Activated CD4-positive, alpha-beta T cell treated with anti-CD3 and anti-CD28 coated beads for 1 hour (primary cell): Measurements from ENCODE around the gene PXMP4.
"Not testable (repeated sequence)": the region's sequence is repeated elsewhere in the genome, so short reads cannot be mapped to it uniquely, and the experiment has no call there.

ENCODE experiments used
- DNase-seq: peaks from one replicate; pipeline ENCODE4 v3.0.0-alpha.2; 2020

Gene PXMP4

GRCh38 chr20:33719989-33720709, at the start of gene PXMP4:
Gene PXMP4 (minus strand): TSS chr20:33720310. CDS start chr20:33720207, 103 bp downstream.
- DNase-seq = peak; percentile 78

DNA sequence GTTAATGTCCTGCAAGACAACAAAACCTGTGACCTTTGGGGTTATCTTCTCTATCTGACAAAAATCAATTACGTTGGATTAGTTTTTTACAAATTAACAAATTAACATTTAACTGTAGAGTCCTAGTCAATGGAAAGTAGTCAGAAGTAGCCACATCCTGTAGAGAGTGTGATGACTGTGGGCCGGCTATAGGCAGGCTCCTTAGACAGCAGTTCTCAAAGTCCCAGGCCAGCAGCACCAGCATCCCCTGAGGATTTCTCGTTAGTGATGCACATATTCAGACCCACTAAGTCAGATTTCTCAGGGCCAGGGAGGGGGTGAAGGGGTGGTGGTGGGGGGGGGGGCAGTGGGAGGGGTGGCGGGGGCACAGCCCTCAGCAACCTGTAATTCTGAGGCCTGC, 48.9 kb upstream of the PXMP4 start:
- no peak for DNase-seq

DNA sequence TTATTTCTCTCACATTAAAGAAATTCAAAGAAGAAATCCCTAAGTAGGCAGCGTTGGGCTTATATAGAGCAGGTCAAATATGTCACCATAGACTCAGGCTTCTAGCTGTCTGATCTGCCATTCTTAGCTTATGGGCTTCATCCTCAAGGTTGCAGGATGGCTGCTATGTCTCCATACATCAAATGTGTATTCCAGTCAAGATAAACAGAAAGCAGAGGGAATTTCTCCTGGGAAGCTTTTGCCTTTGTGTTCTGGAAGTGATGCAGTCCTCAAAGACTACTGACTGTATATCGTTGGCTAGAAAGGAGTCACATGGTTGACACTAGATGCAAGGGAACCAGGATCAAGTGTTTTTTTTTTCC, 47.6 kb upstream of the PXMP4 start:
- DNase-seq = no peak

DNA sequence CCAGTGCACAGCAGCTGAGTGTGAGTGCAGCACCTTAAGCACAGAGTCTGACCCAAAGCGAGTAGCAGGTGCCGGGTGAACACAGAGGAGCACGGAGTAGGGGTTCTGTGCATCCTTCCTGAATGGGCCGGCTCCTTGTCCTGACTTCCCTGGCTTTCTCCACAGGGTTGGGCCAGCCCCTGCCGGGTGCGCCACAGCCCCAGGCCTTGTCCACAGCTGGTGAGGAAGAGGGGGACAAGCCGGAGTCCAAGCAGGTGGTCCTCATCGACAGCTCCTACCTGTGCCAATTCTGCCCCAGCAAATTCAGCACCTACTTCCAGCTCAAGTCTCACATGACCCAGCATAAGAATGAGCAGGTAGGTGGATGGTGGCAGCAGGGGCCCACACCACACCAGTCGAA, 46.6 kb upstream of the PXMP4 start:
- no peak for DNase-seq

DNA sequence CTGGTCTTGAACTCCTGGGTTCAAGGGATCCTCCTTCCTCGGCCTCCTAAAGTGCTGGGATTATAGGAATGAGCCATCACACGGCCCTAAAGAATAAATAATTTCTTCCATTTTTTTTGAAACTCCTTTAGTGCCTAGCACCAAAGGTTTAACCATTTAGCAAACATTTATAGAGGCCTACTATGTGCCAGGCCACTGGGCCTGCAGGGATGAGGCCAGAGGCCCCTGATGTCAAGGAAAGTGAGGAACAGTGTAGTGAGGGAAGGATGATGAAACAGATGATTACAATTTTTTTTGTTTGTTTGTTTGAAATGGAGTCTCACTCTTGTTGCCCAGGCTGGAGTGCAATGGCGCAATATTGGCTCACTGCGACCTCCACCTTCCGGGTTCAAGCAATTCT, 45.5 kb upstream of the PXMP4 start:
- no peak for DNase-seq

- no peak for DNase-seq
Observed at GRCh38 chr20:33765099-33765498, 45.0 kb upstream of the PXMP4 start.

GRCh38 chr20:33761698-33762250, 41.7 kb upstream of the PXMP4 start:
- no peak for DNase-seq

DNA sequence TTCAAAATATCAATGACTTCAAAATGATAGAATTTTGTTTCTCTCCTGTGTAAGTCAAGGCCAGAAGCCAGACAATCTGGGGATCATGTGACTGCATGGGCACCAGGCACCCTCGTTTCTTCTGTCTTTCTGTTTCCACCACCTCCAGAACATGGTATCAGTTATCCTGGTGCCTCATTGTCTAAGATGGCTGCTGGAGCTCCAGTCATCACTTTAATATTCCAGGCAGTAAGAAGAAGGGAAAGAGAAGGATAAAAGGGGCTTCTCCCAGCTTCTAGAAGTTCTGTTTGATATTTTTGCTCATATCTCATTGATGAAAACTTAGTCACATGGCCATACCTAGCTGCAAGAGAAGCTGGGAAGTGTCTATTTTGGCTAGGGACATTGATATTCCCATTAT, 37.3 kb upstream of the PXMP4 start:
- no peak for DNase-seq

GRCh38 chr20:33757046-33757445, 36.9 kb upstream of the PXMP4 start:
- no peak for DNase-seq

DNA sequence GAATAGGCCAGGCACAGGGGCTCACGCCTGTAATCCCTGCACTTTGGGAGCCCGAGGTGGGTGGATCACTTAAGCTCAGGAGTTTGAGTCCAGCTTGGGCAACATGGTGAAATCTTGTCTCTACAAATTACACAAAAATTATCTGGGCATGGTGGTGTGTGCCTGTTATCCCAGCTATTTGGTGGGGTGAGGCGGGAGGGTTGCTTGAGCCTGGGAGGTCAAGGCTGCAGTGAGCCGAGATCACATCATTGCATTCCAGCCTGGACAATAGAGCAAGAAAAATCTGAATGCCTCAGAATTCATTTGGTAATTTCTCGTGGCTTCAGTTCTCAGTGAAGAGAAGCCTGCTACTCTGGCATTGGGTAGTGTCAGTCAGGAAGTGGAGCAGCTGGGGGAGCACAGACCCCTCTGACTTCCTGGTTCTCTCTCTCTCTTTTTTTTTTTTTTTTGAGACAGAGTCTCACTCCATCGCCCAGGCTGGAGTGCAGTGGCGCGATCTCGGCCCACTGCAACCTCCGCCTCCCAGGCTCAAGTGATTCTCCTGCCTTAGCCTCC, 35.9 kb upstream of the PXMP4 start:
- DNase-seq = not testable (repeated sequence)

DNA sequence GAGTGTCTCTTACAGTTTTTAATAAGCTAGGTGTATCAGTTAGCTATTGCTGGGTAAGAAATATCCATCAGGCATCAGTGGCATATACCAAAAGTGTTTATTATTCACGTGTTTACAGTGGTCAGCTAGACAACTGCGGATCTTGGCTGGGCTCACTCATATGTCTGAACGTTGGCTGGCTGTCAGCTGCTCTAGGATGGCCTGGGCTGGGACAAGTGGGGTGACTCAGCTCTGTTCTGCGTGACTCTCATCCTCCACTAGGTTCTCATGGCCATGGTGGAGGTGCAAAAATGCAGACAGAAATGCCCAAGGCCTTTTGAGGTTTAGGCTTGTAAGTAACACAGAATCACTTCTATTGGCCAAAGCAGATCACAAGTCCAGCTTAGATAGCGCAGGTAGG, 33.7 kb upstream of the PXMP4 start:
- DNase-seq = no peak

DNA sequence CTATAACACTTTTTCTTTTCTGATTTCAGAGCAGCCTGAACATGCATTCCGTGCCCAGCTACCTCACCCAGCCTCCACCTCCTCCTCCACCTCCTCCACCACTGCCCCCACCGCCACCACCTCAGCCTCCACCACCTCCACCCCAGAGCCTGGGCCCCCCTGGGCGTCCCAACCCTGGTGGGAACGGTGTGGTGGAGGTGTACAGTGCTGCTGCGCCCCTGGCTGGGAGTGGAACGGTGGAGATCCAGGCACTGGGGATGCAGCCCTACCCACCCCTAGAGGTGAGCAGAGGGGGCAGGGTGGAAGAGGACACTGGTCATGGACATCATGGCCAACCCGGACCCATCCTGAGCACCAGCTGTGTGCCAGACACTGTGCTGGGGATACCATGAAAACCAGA, 33.0 kb upstream of the PXMP4 start:
- no peak for DNase-seq

GRCh38 chr20:33751775-33752174, 31.7 kb upstream of the PXMP4 start:
- DNase-seq = no peak

DNA sequence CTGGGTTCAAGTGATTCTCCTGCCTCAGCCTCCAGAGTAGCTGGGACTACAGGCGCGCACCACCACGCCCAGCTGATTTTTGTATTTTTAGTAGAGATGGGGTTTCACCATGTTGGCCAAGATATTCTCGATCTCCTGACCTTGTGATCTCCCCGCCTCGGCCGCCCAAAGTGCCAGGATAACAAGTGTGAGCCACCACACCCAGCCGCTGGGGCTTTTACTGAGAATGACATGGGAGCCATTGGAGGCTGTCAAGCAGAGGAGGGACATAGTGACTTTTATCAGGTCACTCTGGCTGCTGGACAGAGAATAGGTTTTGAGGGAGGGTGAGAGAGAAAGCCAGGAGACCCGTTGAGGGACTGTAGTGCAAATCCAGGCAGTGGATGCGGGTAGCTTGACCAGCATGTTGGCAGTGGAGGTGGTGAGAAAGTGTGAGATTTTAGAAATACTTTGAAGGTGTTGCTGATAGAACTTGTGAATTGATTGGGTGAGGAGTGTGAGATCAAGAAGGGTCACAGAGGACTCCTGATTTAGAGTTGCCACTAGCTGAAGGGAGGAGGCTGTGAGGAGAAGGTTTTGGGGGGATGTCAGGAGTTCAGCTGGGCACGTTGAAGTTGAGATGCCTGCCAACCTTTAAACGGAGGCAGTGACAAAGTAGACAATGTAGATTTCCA, 26.4 kb upstream of the PXMP4 start:
- no peak for DNase-seq

DNA sequence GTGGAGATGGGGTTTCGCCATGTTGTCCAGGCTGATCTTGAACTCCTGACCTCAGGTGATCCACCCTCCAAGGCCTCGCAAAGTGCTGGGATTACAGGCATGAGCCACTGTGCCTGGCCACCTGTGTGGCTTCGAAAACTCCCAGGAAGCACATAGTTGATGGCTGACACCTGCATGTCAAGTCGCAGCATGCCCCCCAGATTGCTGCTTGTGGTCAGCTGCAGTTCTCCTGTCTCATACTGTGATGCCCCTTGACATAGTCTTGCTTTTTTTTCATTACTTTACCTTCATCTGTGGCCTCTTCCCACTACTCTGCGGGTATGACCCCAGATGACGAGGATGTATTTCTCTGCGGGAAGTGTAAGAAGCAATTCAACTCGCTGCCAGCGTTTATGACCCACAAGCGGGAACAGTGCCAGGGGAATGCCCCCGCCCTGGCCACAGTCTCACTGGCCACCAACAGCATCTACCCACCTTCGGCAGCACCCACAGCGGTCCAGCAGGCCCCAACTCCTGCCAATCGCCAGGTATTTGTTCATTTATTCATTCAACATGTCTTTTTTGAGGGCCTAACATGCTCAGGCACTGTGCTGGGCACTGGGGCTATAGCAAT, 24.8 kb upstream of the PXMP4 start:
- DNase-seq = no peak

- DNase-seq = no peak
Observed at GRCh38 chr20:33744181-33744580, 24.1 kb upstream of the PXMP4 start.

- no peak for DNase-seq
Observed at GRCh38 chr20:33740189-33740588, 20.1 kb upstream of the PXMP4 start.

DNA sequence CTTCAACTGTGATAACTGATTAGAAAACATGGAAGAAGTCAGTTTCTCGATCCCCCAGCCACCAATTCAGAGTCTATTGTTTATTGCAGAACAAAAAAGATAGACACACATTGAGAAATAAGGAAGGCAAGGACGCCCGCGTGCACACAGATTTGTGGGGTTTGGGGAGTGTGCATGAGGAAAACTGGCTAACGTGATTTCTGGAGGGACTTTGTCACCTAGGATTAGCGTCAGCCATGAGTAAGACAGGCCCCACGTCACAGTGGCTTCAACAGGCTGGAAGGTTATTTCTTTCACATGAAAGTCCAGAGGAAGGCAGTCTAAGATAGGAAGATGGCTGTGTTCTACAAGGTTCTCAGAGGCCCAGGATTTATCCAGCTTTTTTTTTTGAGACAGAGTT, 19.4 kb upstream of the PXMP4 start:
- no peak for DNase-seq

- no peak for DNase-seq
Observed at GRCh38 chr20:33736962-33737361, 16.9 kb upstream of the PXMP4 start.

DNA sequence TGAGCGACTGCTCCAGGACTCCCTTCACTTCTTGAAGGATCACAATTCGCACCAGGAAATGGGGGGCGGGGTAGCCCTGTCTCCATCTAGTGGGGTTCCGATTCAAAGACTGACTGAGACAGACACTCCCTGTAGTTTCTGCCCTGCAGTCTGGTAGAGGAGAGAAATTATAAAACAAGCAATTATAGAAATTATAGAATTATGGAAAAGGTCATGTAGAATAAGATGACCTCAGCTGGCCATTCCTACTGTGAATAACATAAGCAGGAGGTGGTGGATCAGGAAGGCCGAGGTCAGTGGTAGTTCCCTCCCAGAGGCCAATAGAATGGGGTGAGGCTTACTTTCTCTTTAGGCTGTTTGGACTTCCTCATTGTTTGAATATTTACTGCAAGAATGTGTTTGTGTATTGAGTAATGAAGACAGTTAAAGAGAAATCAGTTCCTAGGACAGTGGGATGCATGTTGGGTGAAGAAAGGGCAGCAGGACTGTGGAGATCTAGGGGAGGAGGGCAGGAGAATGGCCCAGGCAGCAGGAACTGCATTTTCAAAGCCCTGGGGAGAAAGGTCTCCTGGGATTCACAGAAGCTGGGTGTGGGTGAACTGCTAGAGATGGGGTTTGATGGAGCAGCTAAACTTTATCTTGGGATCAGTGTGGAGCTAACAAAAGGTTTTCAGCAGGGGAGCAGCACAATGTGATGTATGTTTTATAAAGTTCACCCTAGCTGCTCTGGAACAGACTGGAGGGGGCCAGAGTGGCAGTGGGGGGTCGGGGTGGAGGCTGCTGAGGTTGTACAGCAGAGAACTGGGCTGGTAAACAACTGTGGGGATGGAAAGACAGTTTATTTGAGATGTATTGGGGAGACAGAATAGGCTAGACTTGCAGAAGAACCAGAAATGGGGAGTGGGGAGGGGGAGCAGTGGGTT, 13.8 kb upstream of the PXMP4 start:
- no peak for DNase-seq

GRCh38 chr20:33732166-33732970, 12.3 kb upstream of the PXMP4 start:
- peak; percentile 75 for DNase-seq

DNA sequence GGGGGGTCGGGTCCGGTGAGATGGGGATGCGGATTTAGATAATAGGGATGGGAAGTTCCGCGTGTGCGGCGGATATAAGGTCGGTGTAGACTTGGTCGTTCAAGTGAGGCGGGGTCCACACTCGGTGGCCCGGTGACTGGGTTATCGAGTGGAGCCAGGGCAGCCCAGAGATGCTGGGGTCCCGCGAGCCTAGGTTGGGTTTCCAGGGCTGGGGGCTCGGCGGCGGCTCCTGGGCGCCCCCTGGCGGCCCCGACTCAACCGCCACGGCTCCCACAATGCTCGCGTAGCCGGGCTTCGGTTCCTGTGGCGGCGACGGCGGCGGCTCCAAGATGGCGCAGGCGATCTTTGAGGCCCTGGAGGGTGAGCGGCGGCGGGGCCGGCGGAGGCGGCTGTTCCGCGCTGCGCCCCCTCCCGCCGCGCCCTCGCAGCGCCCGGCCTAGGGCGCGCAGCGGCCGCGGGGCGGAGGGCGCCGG, 11.6 kb upstream of the PXMP4 start, which contains the start of gene ZNF341:
Gene ZNF341 (plus strand): TSS at position 304 of the 473 bp plus-strand sequence. CDS start 26 bp downstream, at position 330.
- DNase-seq = peak; percentile 84
